HCT116 (cell line): Measurements from ENCODE around the gene RAB3GAP2. TPM values are rescaled to one million over a fixed set of nuclear protein-coding genes. Genes with fewer than 3 reads are reported as not detected.

Experiments used
- ATAC-seq: fragments of 200-7000 bp; cut with Tn5 transposase; 2 replicates; pipeline ENCODE4 v1.9.1; 2020; ENCODE audit warnings: mild to moderate bottlenecking, moderate library complexity
- BruUV-seq: library from RNA; stranded (reverse); fragments of 400-500 nt; replicated peaks from 2 replicates; lab custom pipeline; 2021; lab: Mats Ljungman, UMichigan
- CTCF ChIA-PET: fragments of 300-600 bp; sonication (Branson Sonifier 250); formaldehyde crosslinking; loops from one replicate; lab custom pipeline; 2021; ENCODE audit warnings: antibody characterized with exemption; lab: Charles Lee
- POLR2A ChIA-PET: fragments of 300-600, 350-600 bp; sonication (Branson Sonifier 250); formaldehyde crosslinking; loops from one replicate; lab custom pipeline; 2021; ENCODE audit warnings: antibody characterized with exemption; lab: Charles Lee
- RAD21 ChIA-PET, 2 experiments: fragments of 300-600 bp; sonication (Branson Sonifier 250); formaldehyde crosslinking; loops; one replicate each; lab custom pipeline; 2023; ENCODE audit warnings: low total read pairs in 2 of 2; ENCODE audit not compliant: uncharacterized antibody in 2 of 2, unreplicated experiment in 2 of 2, low non-redundant PET in 1 of 2; lab: Charles Lee
- DNase-seq: peaks from one replicate; pipeline ENCODE4 v3.0.0-alpha.2; 2010; ENCODE audit warnings: low read depth, low spot score
- H2AFZ ChIP-seq: fragments of 200-600 bp; shearing (Covaris generic), sonication (generic); 2 replicates; pipeline ENCODE4 v1.6.1; 2017; ENCODE audit warnings: low read depth, mixed run types, mixed read lengths, antibody characterized with exemption, low read length; ENCODE audit not compliant: poor library complexity, severe bottlenecking
- H3K27ac ChIP-seq: 2 replicates; pipeline ENCODE4 v1.5.1; 2012; ENCODE audit warnings: low read depth, low read length
- H3K27me3 ChIP-seq: fragments of 200-600 bp; sonication (generic); 2 replicates; pipeline ENCODE4 v1.6.1; 2016; ENCODE audit warnings: mixed run types, low read length, mixed read lengths; ENCODE audit not compliant: insufficient read depth
- H3K36me3 ChIP-seq, 2 experiments: fragments of 200-500 bp in 1 of 2; fragments of 200-600 bp in 1 of 2; sonication (Bioruptor generic) in 1 of 2; sonication (generic) in 1 of 2; 2 replicates each; pipeline versions ENCODE4 v1.5.1 to v1.6.1; 2014 to 2016; ENCODE audit warnings: low read length in 2 of 2, inconsistent platforms in 1 of 2, mixed read lengths in 1 of 2, mixed run types in 1 of 2; ENCODE audit not compliant: insufficient read depth in 2 of 2, control insufficient read depth in 1 of 2
- H3K4me1 ChIP-seq, 2 experiments: fragments of 200-600 bp in 1 of 2; sonication (generic) in 1 of 2; 2 replicates each; pipeline versions ENCODE4 v1.5.1 to v1.6.1; 2012 to 2017; ENCODE audit warnings: low read length in 2 of 2, inconsistent platforms in 1 of 2, mild to moderate bottlenecking in 1 of 2, mixed read lengths in 1 of 2, mixed run types in 1 of 2, moderate library complexity in 1 of 2; ENCODE audit not compliant: insufficient read depth in 2 of 2, control insufficient read depth in 1 of 2
- H3K4me2 ChIP-seq: fragments of 200-600 bp; sonication (generic); 2 replicates; pipeline ENCODE4 v1.6.1; 2017; ENCODE audit warnings: mixed run types, low read length, mixed read lengths
- H3K4me3 ChIP-seq, 2 experiments: fragments of 200-600 bp in 1 of 2; sonication (generic) in 1 of 2; replicated peaks in 1 of 2; 2 replicates each; pipeline ENCODE4 v1.5.1; 2011 to 2016; ENCODE audit warnings: low read length in 2 of 2, control low read depth in 1 of 2, low read depth in 1 of 2, mild to moderate bottlenecking in 1 of 2, mixed read lengths in 1 of 2, mixed run types in 1 of 2
- H3K79me2 ChIP-seq: fragments of 200-600 bp; sonication (generic); 2 replicates; pipeline ENCODE4 v1.6.1; 2017; ENCODE audit warnings: mild to moderate bottlenecking, mixed run types, low read length, moderate library complexity, mixed read lengths; ENCODE audit not compliant: insufficient read depth
- H3K9ac ChIP-seq: fragments of 200-600 bp; sonication (generic); 2 replicates; pipeline ENCODE4 v1.6.1; 2016; ENCODE audit warnings: low read length, mixed read lengths
- H3K9me2 ChIP-seq: fragments of 200-600 bp; sonication (generic), shearing (Covaris generic); 2 replicates; pipeline ENCODE4 v1.6.1; 2017; ENCODE audit warnings: mixed run types, mild to moderate bottlenecking, moderate library complexity; ENCODE audit not compliant: insufficient read depth
- H3K9me3 ChIP-seq, 2 experiments: fragments of 200-500 bp in 1 of 2; fragments of 200-600 bp in 1 of 2; sonication (Bioruptor generic) in 1 of 2; sonication (generic) in 1 of 2; 2 replicates each; pipeline ENCODE4 v1.6.1; 2014 to 2017; ENCODE audit warnings: low read length in 2 of 2, mixed read lengths in 2 of 2, inconsistent platforms in 1 of 2, low read depth in 1 of 2, mild to moderate bottlenecking in 1 of 2, mixed run types in 1 of 2, moderate library complexity in 1 of 2; ENCODE audit not compliant: control insufficient read depth in 1 of 2, insufficient read depth in 1 of 2
- H4K20me1 ChIP-seq: fragments of 200-600 bp; sonication (generic), shearing (Covaris generic); 2 replicates; pipeline ENCODE4 v1.6.1; 2017; ENCODE audit warnings: mixed run types, mild to moderate bottlenecking, moderate library complexity; ENCODE audit not compliant: insufficient read depth
- ATF3 ChIP-seq: IDR thresholded peaks from 2 replicates; pipeline ENCODE4 v1.6.1; 2012
- CEBPB ChIP-seq: IDR thresholded peaks from 2 replicates; pipeline ENCODE4 v1.6.1; 2012; ENCODE audit warnings: low read depth
- CTCF ChIP-seq, 3 experiments: fragments of 200-600 bp in 1 of 3; sonication (generic) in 1 of 3; IDR thresholded peaks in 2 of 3; conservative IDR thresholded peaks in 1 of 3; 2 replicates each; pipeline ENCODE4 v1.5.1; 2012 to 2017; ENCODE audit warnings: low read depth in 2 of 3, low read length in 2 of 3, antibody characterized with exemption in 1 of 3, borderline replicate concordance in 1 of 3, control low read depth in 1 of 3, mild to moderate bottlenecking in 1 of 3, mixed read lengths in 1 of 3, mixed run types in 1 of 3, moderate library complexity in 1 of 3; ENCODE audit not compliant: insufficient read depth in 1 of 3
- EGR1 ChIP-seq: IDR thresholded peaks from 2 replicates; pipeline ENCODE4 v1.6.1; 2012; ENCODE audit warnings: low read depth
- ELF1 ChIP-seq: IDR thresholded peaks from 2 replicates; pipeline ENCODE4 v1.6.1; 2012; ENCODE audit warnings: low read depth, borderline replicate concordance
- EZH2 ChIP-seq: fragments of 200-600 bp; sonication (generic); IDR thresholded peaks from 2 replicates; pipeline ENCODE4 v1.6.1; 2017; ENCODE audit warnings: antibody characterized with exemption, mixed run types
- EZH2phosphoT487 ChIP-seq: fragments of 200-600 bp; IDR thresholded peaks from 2 replicates; pipeline ENCODE4 v1.6.1; 2018; ENCODE audit warnings: antibody characterized with exemption, borderline replicate concordance
- FOSL1 ChIP-seq: IDR thresholded peaks from 2 replicates; pipeline ENCODE4 v1.6.1; 2012; ENCODE audit warnings: low read depth
- JUND ChIP-seq: IDR thresholded peaks from 2 replicates; pipeline ENCODE4 v1.6.1; 2012
- POLR2A ChIP-seq: IDR thresholded peaks from 2 replicates; pipeline ENCODE4 v1.7.0; 2011; ENCODE audit warnings: borderline replicate concordance; ENCODE audit not compliant: insufficient read depth, insufficient read length; ENCODE audit errors: extremely low read depth
- POLR2AphosphoS5 ChIP-seq: IDR thresholded peaks from 2 replicates; pipeline ENCODE4 v1.6.1; 2011; ENCODE audit warnings: mild to moderate bottlenecking, low read depth, low read length, moderate library complexity
- RAD21 ChIP-seq: IDR thresholded peaks from 2 replicates; pipeline ENCODE4 v1.6.1; 2012; ENCODE audit warnings: low read depth, mild to moderate bottlenecking
- SP1 ChIP-seq: IDR thresholded peaks from 2 replicates; pipeline ENCODE4 v1.6.1; 2012; ENCODE audit warnings: low read depth
- SRF ChIP-seq: IDR thresholded peaks from 2 replicates; pipeline ENCODE4 v1.6.1; 2012; ENCODE audit warnings: low read depth
- TCF7L2 ChIP-seq: IDR thresholded peaks from 2 replicates; pipeline ENCODE4 v1.7.0; 2011; ENCODE audit warnings: borderline replicate concordance, inconsistent platforms; ENCODE audit not compliant: insufficient read depth, insufficient read length; ENCODE audit errors: extremely low read depth
- YY1 ChIP-seq: IDR thresholded peaks from 2 replicates; pipeline ENCODE4 v1.6.1; 2011; ENCODE audit warnings: low read length, low read depth, moderate library complexity, mild to moderate bottlenecking; ENCODE audit not compliant: insufficient replicate concordance; ENCODE audit errors: extremely low read depth
- ZNF274 ChIP-seq: fragments of 200-500 bp; sonication (Bioruptor generic); IDR thresholded peaks from 2 replicates; pipeline ENCODE4 v1.6.1; 2014; ENCODE audit warnings: mild to moderate bottlenecking, low read depth, low read length, inconsistent platforms
- intact Hi-C: fragments of 100-400 bp; cut with micrococcal nuclease; formaldehyde crosslinking; loops from 2 replicates; pipeline ENCODE4 v1.10.0; 2022
- total RNA-seq: library from RNA; stranded (reverse); gene quantifications from one replicate; pipeline ENCODE4 v1.2.1, GENCODE V29; 2021; ENCODE audit not compliant: unreplicated experiment

The RAB3GAP2 gene
- total RNA-seq, 1 experiment from 2014 or later: 32.5 TPM

- no peaks in the 10 kb centered on the region for H4K20me1 ChIP-seq
- H3K4me1 ChIP-seq: no peaks in the 10 kb centered on the region
- peaks cover 21% of the 10 kb centered on the region for H3K79me2 ChIP-seq
- no TSS peak for BruUV-seq
- no peaks in the 10 kb centered on the region for H3K9me3 ChIP-seq
- RAD21 ChIA-PET: no interaction called here
- no peaks in the 10 kb centered on the region for H3K27me3 ChIP-seq
- H3K9ac ChIP-seq: no peak overlapping the region
- H3K27ac ChIP-seq: no peak overlapping the region
- TF ChIP-seq ELF1: no peak
- TF ChIP-seq JUND: no peak
- TF ChIP-seq TCF7L2: no peak
- TF ChIP-seq CEBPB: no peak
- no peak for TF ChIP-seq CTCF (IDR thresholded peaks at IDR 0.05 in 2 of 3, conservative IDR thresholded peaks at IDR 0.05 in 1 of 3; ENCODE audit: borderline replicate concordance in 1 of 3, insufficient read depth in 1 of 3, low read depth in 2 of 3, low read length in 2 of 3)
- TF ChIP-seq EGR1: no peak
- TF ChIP-seq ATF3: no peak
- no peak for TF ChIP-seq POLR2A
- TF ChIP-seq YY1: no peak
- TF ChIP-seq ZNF274: no peak
- TF ChIP-seq FOSL1: no peak
- no peak for TF ChIP-seq RAD21
- TF ChIP-seq POLR2AphosphoS5: no peak
- no peak for TF ChIP-seq SP1
- TF ChIP-seq EZH2phosphoT487: no peak
- no peak for TF ChIP-seq EZH2
- no peak for TF ChIP-seq SRF
- H2AFZ ChIP-seq: no peak overlapping the region
- no peaks in the 10 kb centered on the region for H3K36me3 ChIP-seq
- DNase-seq (no peak), ATAC-seq (no peak)
- H3K4me2 ChIP-seq: no peak overlapping the region
- POLR2A ChIA-PET: no interaction called here
- intact Hi-C loops: no loop called here
- H3K4me3 ChIP-seq: no peak overlapping the region
- no peaks in the 10 kb centered on the region; the same call in 1 of the 2 replicates for H3K9me2 ChIP-seq
- CTCF ChIA-PET: interaction anchor here (1.4 kb wide), 1 partner anchor 15 kb away, joined by 5 read pairs; no protein-coding TSS in a partner anchor
Observed at GRCh38 chr1:220233927-220234326, 38.3 kb downstream of the RAB3GAP2 start.
